ENCODE measurements around the gene DOK6. TPM values are rescaled to one million over a fixed set of nuclear protein-coding genes. Genes with fewer than 3 reads are reported as not detected.

DOK6 gene
- total RNA-seq, 6 experiments from 2014 or later, result not detected

DNA sequence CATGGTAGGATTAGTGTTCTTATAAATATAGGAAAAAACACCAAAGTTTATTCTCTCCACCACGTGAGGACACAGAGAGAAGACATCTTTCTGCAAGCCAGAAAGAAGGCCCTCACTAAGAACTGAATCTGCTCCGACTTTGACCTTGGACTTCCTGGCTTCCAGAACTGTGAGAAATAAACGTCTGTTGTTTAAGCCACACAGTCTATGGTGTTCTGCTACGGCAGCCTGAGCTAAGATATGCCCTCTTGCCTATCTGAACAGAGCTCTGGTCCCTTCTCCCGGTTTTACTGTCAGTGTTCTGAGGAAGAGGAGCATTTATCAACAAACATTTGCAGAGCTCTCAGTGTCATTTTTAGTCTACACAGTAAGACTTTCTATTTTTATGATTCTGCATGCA lies 131.3 kb downstream of the DOK6 start:
- no peak for DNase-seq
- H3K36me3 Mint-ChIP-seq (ENCODE audit: low read depth), result no peaks in the 10 kb centered on the region
- no peak overlapping the region for H3K4me3 Mint-ChIP-seq
- no peaks in the 10 kb centered on the region for H3K4me1 Mint-ChIP-seq (ENCODE audit: low read depth)
- H3K9me3 Mint-ChIP-seq, result peaks cover 19% of the 10 kb centered on the region
- no peak overlapping the region for H3K27ac Mint-ChIP-seq
- no peaks in the 10 kb centered on the region for H3K27me3 Mint-ChIP-seq (ENCODE audit: insufficient read depth)
- TF ChIP-seq, protein P1, sequence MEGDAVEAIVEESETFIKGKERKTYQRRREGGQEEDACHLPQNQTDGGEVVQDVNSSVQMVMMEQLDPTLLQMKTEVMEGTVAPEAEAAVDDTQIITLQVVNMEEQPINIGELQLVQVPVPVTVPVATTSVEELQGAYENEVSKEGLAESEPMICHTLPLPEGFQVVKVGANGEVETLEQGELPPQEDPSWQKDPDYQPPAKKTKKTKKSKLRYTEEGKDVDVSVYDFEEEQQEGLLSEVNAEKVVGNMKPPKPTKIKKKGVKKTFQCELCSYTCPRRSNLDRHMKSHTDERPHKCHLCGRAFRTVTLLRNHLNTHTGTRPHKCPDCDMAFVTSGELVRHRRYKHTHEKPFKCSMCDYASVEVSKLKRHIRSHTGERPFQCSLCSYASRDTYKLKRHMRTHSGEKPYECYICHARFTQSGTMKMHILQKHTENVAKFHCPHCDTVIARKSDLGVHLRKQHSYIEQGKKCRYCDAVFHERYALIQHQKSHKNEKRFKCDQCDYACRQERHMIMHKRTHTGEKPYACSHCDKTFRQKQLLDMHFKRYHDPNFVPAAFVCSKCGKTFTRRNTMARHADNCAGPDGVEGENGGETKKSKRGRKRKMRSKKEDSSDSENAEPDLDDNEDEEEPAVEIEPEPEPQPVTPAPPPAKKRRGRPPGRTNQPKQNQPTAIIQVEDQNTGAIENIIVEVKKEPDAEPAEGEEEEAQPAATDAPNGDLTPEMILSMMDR (IDR thresholded peaks at IDR 0.05), result no peak

DNA sequence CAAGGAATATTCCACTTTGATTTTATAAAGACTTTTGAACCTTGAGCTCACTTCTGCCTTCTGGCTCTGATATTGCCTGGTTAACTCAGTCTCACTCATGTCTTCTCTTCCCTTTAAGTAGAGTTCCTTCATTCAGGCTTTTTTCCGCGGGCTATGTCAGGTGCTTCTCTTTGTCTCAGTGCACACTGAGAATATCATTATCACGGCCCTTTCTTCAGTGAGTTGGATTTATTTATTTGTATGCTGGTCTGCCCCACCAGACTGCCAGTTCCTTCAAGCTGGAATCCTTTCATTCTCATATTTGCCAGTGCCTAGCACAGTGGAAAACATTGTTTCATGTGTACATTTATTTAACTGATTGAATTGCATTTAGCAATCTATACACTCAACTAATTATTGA lies 136.5 kb downstream of the DOK6 start:
- H3K4me3 Mint-ChIP-seq, result no peak overlapping the region
- TF ChIP-seq, protein P1 (IDR thresholded peaks at IDR 0.05), result no peak
- no peaks in the 10 kb centered on the region; the same call in 1 of the 2 replicates for H3K27me3 Mint-ChIP-seq (ENCODE audit: insufficient read depth)
- DNase-seq, result no peak
- no peak overlapping the region for H3K27ac Mint-ChIP-seq
- no peaks in the 10 kb centered on the region for H3K4me1 Mint-ChIP-seq (ENCODE audit: low read depth)
- peaks cover 7% of the 10 kb centered on the region; the same call in 1 of the 2 replicates for H3K9me3 Mint-ChIP-seq
- no peaks in the 10 kb centered on the region for H3K36me3 Mint-ChIP-seq (ENCODE audit: low read depth)

DNA sequence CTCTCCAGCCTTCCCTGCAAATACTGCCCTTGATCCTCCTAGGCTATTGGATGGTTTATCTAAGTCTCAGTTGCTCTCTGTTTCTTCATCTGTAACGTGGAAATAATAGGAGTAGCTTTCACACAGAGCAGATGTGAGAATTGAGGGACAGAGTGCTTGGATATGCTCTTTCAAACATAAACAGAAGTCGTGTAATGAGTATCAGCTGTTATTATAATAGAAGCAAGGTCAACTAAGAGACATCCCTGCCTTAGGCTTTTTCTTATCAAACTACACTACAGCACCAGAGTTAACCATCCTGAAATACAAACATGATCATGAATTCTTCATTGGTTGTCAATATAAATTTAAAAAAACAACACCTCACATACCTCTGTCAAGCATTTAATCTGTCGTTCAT lies 138.2 kb downstream of the DOK6 start:
- Mint-ChIP-seq H3K27ac (no peak overlapping the region), H3K4me3 (no peak overlapping the region), H3K36me3 (ENCODE audit: low read depth) (no peaks in the 10 kb centered on the region), H3K9me3 (peaks cover 8% of the 10 kb centered on the region; the same call in 1 of the 2 replicates), H3K4me1 (ENCODE audit: low read depth) (no peaks in the 10 kb centered on the region), H3K27me3 (ENCODE audit: insufficient read depth) (no peaks in the 10 kb centered on the region; the same call in 1 of the 2 replicates)
- DNase-seq, result no peak
- TF ChIP-seq, protein P1 (IDR thresholded peaks at IDR 0.05), result no peak

DNA sequence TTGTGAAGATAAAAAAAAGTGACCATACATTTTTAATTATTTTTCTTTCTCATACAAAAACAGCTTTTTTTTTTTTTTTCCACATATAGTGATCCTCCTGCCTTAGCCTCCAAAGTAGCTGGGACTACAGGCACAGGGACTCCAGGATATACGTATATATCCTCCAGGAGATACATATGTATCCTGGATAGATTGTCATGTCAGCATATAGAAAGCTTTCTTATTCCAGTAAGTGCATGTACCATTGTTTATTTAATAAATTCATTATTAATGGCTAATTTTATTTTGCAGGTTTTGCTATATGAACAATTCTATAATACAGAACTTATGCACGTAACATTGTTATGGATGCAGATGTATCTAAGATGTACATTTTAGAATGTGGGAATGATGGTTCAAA lies 138.7 kb downstream of the DOK6 start:
- DNase-seq, result no peak
- H3K27me3 Mint-ChIP-seq (ENCODE audit: insufficient read depth), result no peaks in the 10 kb centered on the region; the same call in 1 of the 2 replicates
- no peaks in the 10 kb centered on the region for H3K36me3 Mint-ChIP-seq (ENCODE audit: low read depth)
- no peak overlapping the region for H3K4me3 Mint-ChIP-seq
- TF ChIP-seq, protein P1 (IDR thresholded peaks at IDR 0.05), result no peak
- H3K4me1 Mint-ChIP-seq (ENCODE audit: low read depth), result no peaks in the 10 kb centered on the region
- H3K9me3 Mint-ChIP-seq, result peaks cover 14% of the 10 kb centered on the region; the same call in 1 of the 2 replicates
- H3K27ac Mint-ChIP-seq, result no peak overlapping the region

DNA sequence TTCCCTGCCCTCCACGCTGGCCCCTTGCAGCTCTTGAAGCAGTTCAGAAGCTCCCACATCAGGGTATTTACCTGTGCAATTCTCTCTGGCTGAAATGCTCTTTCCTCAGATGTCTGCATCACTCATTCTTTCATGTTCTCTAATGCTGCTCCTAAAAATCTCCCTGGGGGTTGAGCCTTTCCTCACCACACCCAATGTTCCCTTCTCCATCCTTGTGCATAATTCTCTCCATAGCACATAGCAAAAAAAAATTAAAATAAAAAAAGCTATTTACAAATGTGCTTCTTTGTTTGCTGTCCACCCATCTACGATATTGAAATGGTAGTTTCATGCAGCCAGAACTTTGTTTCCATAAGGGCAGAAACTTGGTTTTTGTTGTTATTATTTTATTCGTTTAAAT lies 155.5 kb downstream of the DOK6 start:
- Mint-ChIP-seq H3K4me3 (no peak overlapping the region), H3K4me1 (ENCODE audit: low read depth) (no peaks in the 10 kb centered on the region)
- TF ChIP-seq, protein P1 (IDR thresholded peaks at IDR 0.05), result no peak

DNA sequence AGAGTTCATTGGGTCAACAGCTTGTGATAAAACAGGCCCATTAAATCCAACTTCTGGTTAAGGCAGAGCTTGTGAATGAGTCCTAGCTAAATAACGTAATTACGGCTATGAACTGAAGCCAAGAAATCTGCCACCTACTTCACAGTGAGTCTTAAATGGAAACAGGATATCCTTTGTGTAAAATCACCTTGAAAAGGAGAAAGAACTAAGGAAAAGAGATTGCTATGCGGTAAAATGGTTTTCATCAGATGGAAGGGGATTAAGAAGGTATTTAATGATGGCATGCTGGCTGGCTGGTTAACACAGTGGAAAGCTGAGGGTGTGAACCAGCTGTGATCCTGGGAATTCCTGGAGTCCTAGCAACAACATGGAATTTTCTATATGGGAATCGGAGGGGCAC lies 156.6 kb downstream of the DOK6 start:
- TF ChIP-seq, protein P1 (IDR thresholded peaks at IDR 0.05), result no peak
- DNase-seq, result no peak
- Mint-ChIP-seq H3K4me1 (ENCODE audit: low read depth) (no peaks in the 10 kb centered on the region), H3K27me3 (ENCODE audit: insufficient read depth) (no peaks in the 10 kb centered on the region; the same call in 1 of the 2 replicates), H3K4me3 (no peak overlapping the region), H3K36me3 (ENCODE audit: low read depth) (no peaks in the 10 kb centered on the region), H3K27ac (no peak overlapping the region), H3K9me3 (peaks cover 19% of the 10 kb centered on the region)

More for the DNA sequence above, 155.5 kb downstream of the DOK6 start:
- H3K27ac Mint-ChIP-seq, result no peak overlapping the region
- peaks cover 19% of the 10 kb centered on the region for H3K9me3 Mint-ChIP-seq
- no peaks in the 10 kb centered on the region; the same call in 1 of the 2 replicates for H3K27me3 Mint-ChIP-seq (ENCODE audit: insufficient read depth)
- H3K36me3 Mint-ChIP-seq (ENCODE audit: low read depth), result no peaks in the 10 kb centered on the region
- no peak for DNase-seq
